Neuron (in vitro differentiated cells): ENCODE results near the gene MAB21L1.

ENCODE experiments used
- H2AFZ ChIP-seq: one replicate; pipeline ENCODE4 v1.6.1; 2013; ENCODE audit warnings: low read depth, mild to moderate bottlenecking, inconsistent platforms, low read length, moderate library complexity
- H3K27me3 ChIP-seq: one replicate; pipeline ENCODE4 v1.6.1; 2013; ENCODE audit warnings: low read length; ENCODE audit not compliant: insufficient read depth
- H3K36me3 ChIP-seq: one replicate; pipeline ENCODE4 v1.6.1; 2013; ENCODE audit warnings: low read length; ENCODE audit not compliant: insufficient read depth
- H3K4me1 ChIP-seq: one replicate; pipeline ENCODE4 v1.6.1; 2013; ENCODE audit warnings: low read length; ENCODE audit not compliant: insufficient read depth
- H3K4me3 ChIP-seq: 2 replicates; pipeline ENCODE4 v1.5.1; 2013; ENCODE audit warnings: mild to moderate bottlenecking, low read length, moderate library complexity
- H3K9me3 ChIP-seq: one replicate; pipeline ENCODE4 v1.6.1; 2013; ENCODE audit warnings: low read length

MAB21L1 gene

DNA sequence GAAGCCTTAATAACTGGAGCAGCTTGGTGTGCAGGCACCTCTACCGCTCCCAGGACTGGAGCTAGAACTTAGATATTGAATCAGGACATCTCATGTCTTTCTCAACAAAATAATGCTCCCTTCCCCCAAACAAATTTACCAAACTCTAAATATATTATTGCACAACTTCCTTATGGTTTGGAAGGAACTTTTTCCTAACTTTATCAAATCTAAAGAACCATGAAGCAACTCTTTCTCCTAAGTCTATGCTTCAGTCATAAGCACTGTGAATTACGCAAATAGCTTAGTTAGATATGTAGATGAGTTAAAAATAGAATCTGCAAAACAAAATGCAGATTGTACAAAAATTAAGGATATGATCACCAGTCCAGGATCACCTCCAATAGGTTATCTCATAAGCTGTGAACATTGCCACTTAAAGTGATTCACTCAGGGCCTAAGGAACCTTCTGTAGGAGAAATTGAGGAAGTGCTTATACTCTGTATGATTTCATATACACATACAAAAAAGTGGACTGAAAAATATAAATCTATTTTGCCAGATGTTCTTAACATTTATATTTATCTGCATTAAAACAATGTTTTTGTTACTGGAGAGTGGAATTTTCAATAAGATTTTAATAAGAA lies 20.4 kb upstream of the MAB21L1 start:
- H3K9me3 ChIP-seq, result no peaks in the 10 kb centered on the region
- H3K4me3 ChIP-seq, result no peak overlapping the region
- no peaks in the 10 kb centered on the region for H3K27me3 ChIP-seq
- H3K4me1 ChIP-seq, result peaks cover 31% of the 10 kb centered on the region
- H2AFZ ChIP-seq, result no peak overlapping the region
- H3K36me3 ChIP-seq, result no peaks in the 10 kb centered on the region

DNA sequence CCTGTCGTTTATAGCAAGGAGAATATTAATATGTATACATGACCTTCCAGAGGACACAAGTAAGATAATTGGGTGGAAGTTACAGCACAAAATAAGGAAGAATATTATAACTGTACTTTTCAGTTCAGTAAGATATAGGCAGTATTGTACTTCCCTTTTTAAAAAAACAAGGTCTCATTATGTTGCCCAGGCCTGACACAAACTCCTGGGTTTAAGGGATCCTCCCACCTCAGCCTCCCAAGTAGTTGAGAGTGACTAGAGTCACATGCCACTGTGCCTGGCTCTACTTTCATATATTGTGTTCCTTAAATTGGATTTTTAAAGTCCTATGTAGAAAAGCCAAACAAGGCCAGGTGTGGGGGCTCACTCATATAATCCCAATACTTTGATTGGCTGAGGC lies 19.5 kb upstream of the MAB21L1 start:
- Histone ChIP-seq H2AFZ (no peak overlapping the region), H3K4me1 (peaks cover 24% of the 10 kb centered on the region), H3K27me3 (no peaks in the 10 kb centered on the region), H3K4me3 (no peak overlapping the region), H3K9me3 (no peaks in the 10 kb centered on the region), H3K36me3 (no peaks in the 10 kb centered on the region)

- Histone ChIP-seq H3K36me3 (no peaks in the 10 kb centered on the region), H3K9me3 (no peaks in the 10 kb centered on the region), H3K4me3 (no peak overlapping the region), H3K27me3 (no peaks in the 10 kb centered on the region), H2AFZ (no peak overlapping the region), H3K4me1 (peaks cover 3% of the 10 kb centered on the region)
These were observed 12.6 kb upstream of the MAB21L1 start for GRCh38 chr13:35489050-35489449.

- no peak overlapping the region for H3K4me3 ChIP-seq
- no peaks in the 10 kb centered on the region for H3K9me3 ChIP-seq
- no peak overlapping the region for H2AFZ ChIP-seq
- H3K36me3 ChIP-seq, result no peaks in the 10 kb centered on the region
- peaks cover 3% of the 10 kb centered on the region for H3K4me1 ChIP-seq
- no peaks in the 10 kb centered on the region for H3K27me3 ChIP-seq
These were observed 8.9 kb upstream of the MAB21L1 start for GRCh38 chr13:35485424-35485823.

DNA sequence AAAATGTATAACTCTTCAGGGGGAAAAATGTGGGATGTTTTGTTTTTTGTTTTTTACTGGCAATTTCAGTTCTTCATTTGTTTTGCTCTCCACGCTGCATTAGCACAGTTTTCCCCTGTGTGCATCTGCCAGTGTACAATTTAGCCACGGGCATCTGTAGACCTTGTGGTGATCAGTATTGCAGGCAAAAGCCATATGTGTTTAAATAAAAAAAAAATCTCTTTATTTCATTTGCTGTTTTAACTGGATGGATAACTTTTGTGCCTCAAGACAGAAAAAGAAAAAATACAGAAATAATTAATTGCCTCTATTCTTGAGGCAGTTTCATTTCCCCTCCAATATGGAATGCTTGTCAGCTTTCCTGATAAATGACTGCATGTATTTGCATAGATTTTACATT lies 7.9 kb upstream of the MAB21L1 start:
- no peak overlapping the region for H2AFZ ChIP-seq
- H3K27me3 ChIP-seq, result no peaks in the 10 kb centered on the region
- H3K4me3 ChIP-seq, result no peak overlapping the region
- no peaks in the 10 kb centered on the region for H3K9me3 ChIP-seq
- H3K36me3 ChIP-seq, result no peaks in the 10 kb centered on the region
- peaks cover 9% of the 10 kb centered on the region for H3K4me1 ChIP-seq

- no peaks in the 10 kb centered on the region for H3K36me3 ChIP-seq
- H3K4me3 ChIP-seq, result no peak overlapping the region
- peaks cover 16% of the 10 kb centered on the region for H3K4me1 ChIP-seq
- no peak overlapping the region for H2AFZ ChIP-seq
- H3K27me3 ChIP-seq, result peaks cover 2% of the 10 kb centered on the region
- H3K9me3 ChIP-seq, result no peaks in the 10 kb centered on the region
These were observed 7.3 kb upstream of the MAB21L1 start for GRCh38 chr13:35483761-35484160.

DNA sequence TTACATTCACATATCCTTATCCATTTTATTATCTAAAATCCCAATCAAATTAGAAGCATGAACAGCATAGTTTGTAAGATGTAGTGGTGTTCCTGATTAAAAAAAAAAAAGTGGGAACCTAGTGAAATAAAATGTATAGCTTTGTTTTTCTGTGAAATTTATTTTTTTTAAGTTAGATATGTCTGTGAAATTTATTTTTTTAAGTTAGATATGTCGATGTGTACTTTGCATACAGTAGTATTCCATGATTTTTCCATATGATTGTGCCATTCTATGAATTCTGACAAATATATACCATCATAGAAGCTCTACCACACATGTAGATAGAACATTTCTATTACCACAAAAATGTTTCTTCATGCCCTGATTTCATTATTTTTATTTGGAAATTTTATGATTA lies 6.0 kb upstream of the MAB21L1 start:
- H3K27me3 ChIP-seq, result peaks cover 13% of the 10 kb centered on the region
- no peaks in the 10 kb centered on the region for H3K9me3 ChIP-seq
- H3K4me1 ChIP-seq, result peaks cover 23% of the 10 kb centered on the region
- no peak overlapping the region for H3K4me3 ChIP-seq
- no peak overlapping the region for H2AFZ ChIP-seq
- H3K36me3 ChIP-seq, result no peaks in the 10 kb centered on the region

DNA sequence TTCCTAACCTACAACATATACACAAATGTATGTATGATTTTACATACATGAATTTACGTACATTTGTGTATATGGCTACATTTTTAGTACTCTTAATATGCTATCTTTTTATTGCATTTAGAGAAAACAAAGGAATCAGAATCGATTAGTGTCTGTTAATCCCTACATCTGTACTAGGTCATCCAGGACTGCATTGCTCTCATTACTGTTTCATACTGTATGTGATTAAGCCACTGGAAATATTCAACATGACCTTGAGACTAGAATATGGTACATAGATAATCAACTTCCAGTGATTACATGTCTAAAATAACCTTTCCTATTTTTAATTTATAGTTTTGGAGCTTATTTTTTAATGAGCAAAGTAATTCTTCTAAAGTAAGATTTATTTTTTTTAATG lies 5.3 kb upstream of the MAB21L1 start:
- Histone ChIP-seq H2AFZ (no peak overlapping the region), H3K4me3 (no peak overlapping the region), H3K9me3 (no peaks in the 10 kb centered on the region), H3K4me1 (peaks cover 28% of the 10 kb centered on the region), H3K36me3 (no peaks in the 10 kb centered on the region), H3K27me3 (peaks cover 13% of the 10 kb centered on the region)

GRCh38 chr13:35480346-35480745 lies 3.9 kb upstream of the MAB21L1 start:
- H3K4me3 ChIP-seq, result no peak overlapping the region
- peaks cover 13% of the 10 kb centered on the region for H3K27me3 ChIP-seq

GRCh38 chr13:35479706-35480105 lies 3.2 kb upstream of the MAB21L1 start:
- H3K4me3 ChIP-seq, result no peak overlapping the region
- H2AFZ ChIP-seq, result no peak overlapping the region
- peaks cover 13% of the 10 kb centered on the region for H3K27me3 ChIP-seq
- H3K4me1 ChIP-seq, result peaks cover 33% of the 10 kb centered on the region
- no peaks in the 10 kb centered on the region for H3K36me3 ChIP-seq
- H3K9me3 ChIP-seq, result no peaks in the 10 kb centered on the region

More at GRCh38 chr13:35480346-35480745, 3.9 kb upstream of the MAB21L1 start:
- Histone ChIP-seq H3K36me3 (no peaks in the 10 kb centered on the region), H3K9me3 (no peaks in the 10 kb centered on the region), H3K4me1 (peaks cover 33% of the 10 kb centered on the region), H2AFZ (no peak overlapping the region)

GRCh38 chr13:35479038-35479492 lies 2.6 kb upstream of the MAB21L1 start:
- H3K4me3 ChIP-seq, result peak overlapping the region; percentile 25
- H3K27me3 ChIP-seq, result peaks cover 13% of the 10 kb centered on the region

GRCh38 chr13:35478271-35479037 lies 2.0 kb upstream of the MAB21L1 start:
- Histone ChIP-seq H2AFZ (no peak overlapping the region), H3K36me3 (no peaks in the 10 kb centered on the region), H3K27me3 (peaks cover 13% of the 10 kb centered on the region), H3K4me3 (peak overlapping the region; percentile 25), H3K4me1 (peaks cover 32% of the 10 kb centered on the region), H3K9me3 (no peaks in the 10 kb centered on the region)

More at GRCh38 chr13:35479038-35479492, 2.6 kb upstream of the MAB21L1 start:
- H2AFZ ChIP-seq, result no peak overlapping the region
- no peaks in the 10 kb centered on the region for H3K9me3 ChIP-seq
- H3K36me3 ChIP-seq, result no peaks in the 10 kb centered on the region
- peaks cover 32% of the 10 kb centered on the region for H3K4me1 ChIP-seq

DNA sequence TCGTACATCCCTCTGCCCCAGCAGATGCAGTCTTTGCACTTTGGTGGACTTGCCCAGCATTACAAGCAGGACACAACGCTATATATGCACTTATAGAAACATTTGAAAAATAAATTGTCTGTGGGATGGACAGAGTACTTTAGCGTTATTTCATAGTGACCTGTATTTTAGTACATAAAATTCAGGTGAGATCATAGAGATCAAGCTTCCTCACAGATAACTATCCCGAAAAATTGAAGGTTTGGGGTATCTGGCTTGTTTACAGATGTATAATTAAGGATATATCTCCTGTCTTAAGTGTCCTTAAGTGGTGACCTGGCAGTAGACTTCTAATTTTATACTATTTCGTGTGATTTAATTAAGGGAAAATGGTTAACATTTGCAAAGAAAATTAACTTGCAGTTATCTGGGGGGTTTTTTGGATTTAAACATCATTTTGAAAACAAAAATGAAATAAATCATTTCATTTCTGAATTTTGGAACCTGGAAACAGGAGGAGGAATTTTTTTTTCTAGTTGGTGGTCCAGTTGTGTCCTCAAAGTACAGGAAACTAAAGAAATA lies 977 bp upstream of the MAB21L1 start:
- Histone ChIP-seq H3K36me3 (no peaks in the 10 kb centered on the region), H3K27me3 (peaks cover 13% of the 10 kb centered on the region), H3K9me3 (no peaks in the 10 kb centered on the region), H3K4me3 (peak overlapping the region; percentile 71), H3K4me1 (peaks cover 33% of the 10 kb centered on the region), H2AFZ (no peak overlapping the region)
